HG02884 (cell line): Measurements from ENCODE around the gene SF3B3.
"Not testable (repeated sequence)": the region's sequence is repeated elsewhere in the genome, so short reads cannot be mapped to it uniquely, and the experiment has no call there.

ENCODE experiments used
- ATAC-seq: cut with Tn5 transposase; IDR thresholded peaks from one replicate; pipeline ENCODE4 v1.9.1; 2021; ENCODE audit warnings: mild to moderate bottlenecking, moderate library complexity; ENCODE audit not compliant: unreplicated experiment

SF3B3 gene

GRCh38 chr16:70611785-70612303, 88.2 kb downstream of the SF3B3 start:
- ATAC-seq = no peak

- no peak for ATAC-seq
Measured at GRCh38 chr16:70612931-70613330, 89.3 kb downstream of the SF3B3 start.

GRCh38 chr16:70614208-70614951, 90.8 kb downstream of the SF3B3 start:
- no peak for ATAC-seq

- ATAC-seq = no peak
Measured at GRCh38 chr16:70615945-70616344, 92.3 kb downstream of the SF3B3 start.

- ATAC-seq = not testable (repeated sequence)
Measured at GRCh38 chr16:70621864-70622263, 98.2 kb downstream of the SF3B3 start.
